Esophagus muscularis mucosa (tissue), 4 donors: ENCODE results near the gene ARHGEF12. TPM values are rescaled to one million over a fixed set of nuclear protein-coding genes. Genes with fewer than 3 reads are reported as not detected.

Source experiments
- DNase-seq: peaks from one replicate; pipeline ENCODE4 v3.0.0-alpha.2; 2017; ENCODE audit errors: extremely low spot score
- H3K27ac ChIP-seq, 4 donors: fragments of 200-600 bp; sonication (generic); replicated peaks in 1 of 4; 1 replicate in 3 of 4; 2 replicates in 1 of 4; pipeline ENCODE4 v1.5.1; 2016 to 2019; ENCODE audit warnings: mild to moderate bottlenecking in 1 of 4
- H3K27me3 ChIP-seq, 4 donors: fragments of 200-600 bp; sonication (generic); one replicate each; pipeline versions ENCODE4 v1.5.1 to v1.6.0; 2016 to 2019
- H3K36me3 ChIP-seq, 4 donors: fragments of 200-600 bp; sonication (generic); one replicate each; pipeline ENCODE4 v1.5.1; 2016 to 2019
- H3K4me1 ChIP-seq, 4 donors: fragments of 200-600 bp; sonication (generic); one replicate each; pipeline ENCODE4 v1.5.1; 2016 to 2019
- H3K4me3 ChIP-seq, 4 donors: fragments of 200-600 bp; sonication (generic); 1 replicate in 2 of 4; 2 replicates in 2 of 4; pipeline ENCODE4 v1.5.1; 2016 to 2019; ENCODE audit warnings: mild to moderate bottlenecking in 4 of 4, moderate library complexity in 1 of 4
- H3K9me3 ChIP-seq, 4 donors: fragments of 200-600 bp; sonication (generic); 1 replicate in 3 of 4; 2 replicates in 1 of 4; pipeline ENCODE4 v1.5.1; 2016 to 2019
- CTCF ChIP-seq, 3 experiments: fragments of 200-600 bp in 2 of 3; fragments of 450-650 bp in 1 of 3; sonication (generic) in 2 of 3; IDR thresholded peaks; one replicate each; pipeline ENCODE4 v1.5.1; 2017 to 2019; ENCODE audit warnings: antibody characterized with exemption in 3 of 3, mild to moderate bottlenecking in 2 of 3, moderate library complexity in 1 of 3
- EP300 ChIP-seq: sonication (generic); formaldehyde crosslinking; IDR thresholded peaks from one replicate; pipeline ENCODE4 v1.6.1; 2017; ENCODE audit warnings: antibody characterized with exemption
- POLR2A ChIP-seq: fragments of 450-650 bp; IDR thresholded peaks from one replicate; pipeline ENCODE4 v1.6.1; 2017; ENCODE audit warnings: antibody characterized with exemption, moderate library complexity, mild to moderate bottlenecking, low read depth
- POLR2AphosphoS5 ChIP-seq, 2 donors: sonication (generic); formaldehyde crosslinking; IDR thresholded peaks; one replicate each; pipeline ENCODE4 v1.6.1; 2017; ENCODE audit warnings: antibody characterized with exemption in 2 of 2
- WGBS: methylation state at CpG from one replicate; pipeline ENCODE4 v1.1.5; 2018; 5-methylcytosine and 5-hydroxymethylcytosine counted together
- intact Hi-C: fragments of 100-400 bp; cut with DNase I; formaldehyde crosslinking; loops from one replicate; pipeline ENCODE4 v1.15.1; 2023
- total RNA-seq, 4 donors: library from RNA; depleted of rRNA; stranded (reverse); fragments of >200 nt; gene quantifications; one replicate each; pipeline versions ENCODE4 v1.1.0 to v1.2.1, GENCODE V29; 2016

ARHGEF12 gene
- total RNA-seq, 4 donors from 2014 or later = 89.1 to 118 (median 106) TPM

- WGBS = 96% methylated on average over 6 of the region's 6 CpGs
- Histone ChIP-seq H3K4me1 (peaks cover 29 to 49% (median 46%) of the 10 kb centered on the region in 4 donors), H3K27ac (no peak overlapping the region), H3K27me3 (no peaks in the 10 kb centered on the region), H3K4me3 (no peak overlapping the region), H3K36me3 (no peaks in the 10 kb centered on the region), H3K9me3 (no peaks in the 10 kb centered on the region)
- DNase-seq = no peak
- intact Hi-C loops = no loop called here
- TF ChIP-seq POLR2AphosphoS5 (IDR thresholded peaks at IDR 0.05) (no peak), CTCF (IDR thresholded peaks at IDR 0.05) (no peak), POLR2A (no peak), EP300 (no peak)
Measured at GRCh38 chr11:120357620-120358019, 21.4 kb downstream of the ARHGEF12 start.

- Histone ChIP-seq H3K4me3 (no peak overlapping the region), H3K9me3 (no peaks in the 10 kb centered on the region), H3K4me1 (peaks cover 35 to 51% (median 47%) of the 10 kb centered on the region in 4 donors), H3K27ac (no peak overlapping the region), H3K27me3 (no peaks in the 10 kb centered on the region), H3K36me3 (no peaks in the 10 kb centered on the region)
- WGBS = 96% methylated on average over 3 of the region's 3 CpGs
- intact Hi-C loops = no loop called here
- no peak for TF ChIP-seq CTCF (IDR thresholded peaks at IDR 0.05)
- no peak for TF ChIP-seq POLR2AphosphoS5 (IDR thresholded peaks at IDR 0.05)
- no peak for TF ChIP-seq POLR2A
- TF ChIP-seq EP300 = no peak
- no peak for DNase-seq
Measured at GRCh38 chr11:120358729-120359128, 22.5 kb downstream of the ARHGEF12 start.

GRCh38 chr11:120363436-120363835, 27.2 kb downstream of the ARHGEF12 start:
- intact Hi-C loops = no loop called here
- Histone ChIP-seq H3K27ac (no peak overlapping the region), H3K27me3 (no peaks in the 10 kb centered on the region), H3K4me1 (peaks cover 32 to 40% (median 33%) of the 10 kb centered on the region in 4 donors), H3K36me3 (no peaks in the 10 kb centered on the region), H3K9me3 (no peaks in the 10 kb centered on the region), H3K4me3 (no peak overlapping the region)
- DNase-seq = no peak
- no peak for TF ChIP-seq POLR2A
- no peak for TF ChIP-seq CTCF (IDR thresholded peaks at IDR 0.05)
- no peak for TF ChIP-seq EP300
- no peak for TF ChIP-seq POLR2AphosphoS5 (IDR thresholded peaks at IDR 0.05)

GRCh38 chr11:120365512-120365911, 29.3 kb downstream of the ARHGEF12 start:
- Histone ChIP-seq H3K4me1 (peaks cover 24 to 50% (median 38%) of the 10 kb centered on the region in 4 donors), H3K4me3 (no peak overlapping the region), H3K27ac (no peak overlapping the region), H3K9me3 (no peaks in the 10 kb centered on the region), H3K36me3 (no peaks in the 10 kb centered on the region), H3K27me3 (no peaks in the 10 kb centered on the region)
- no peak for DNase-seq
- intact Hi-C loops = no loop called here
- TF ChIP-seq POLR2AphosphoS5 (IDR thresholded peaks at IDR 0.05) (no peak), EP300 (no peak), CTCF (IDR thresholded peaks at IDR 0.05) (no peak), POLR2A (no peak)

GRCh38 chr11:120372296-120372695, 36.1 kb downstream of the ARHGEF12 start:
- Histone ChIP-seq H3K36me3 (no peaks in the 10 kb centered on the region), H3K4me3 (no peak overlapping the region), H3K27ac (no peak overlapping the region), H3K9me3 (no peaks in the 10 kb centered on the region), H3K4me1 (peaks cover 32 to 71% (median 49%) of the 10 kb centered on the region in 4 donors), H3K27me3 (no peaks in the 10 kb centered on the region)
- TF ChIP-seq EP300 = no peak
- TF ChIP-seq CTCF (IDR thresholded peaks at IDR 0.05) = no peak
- intact Hi-C loops = no loop called here
- no peak for DNase-seq
